Naive thymus-derived CD4-positive, alpha-beta T cell (primary cell): Measurements from ENCODE around the gene ASXL1. TPM values are rescaled to one million over a fixed set of nuclear protein-coding genes. Genes with fewer than 3 reads are reported as not detected.
A peak's percentile ranks its signal among the peaks of the same experiment; 100 is the strongest.

Experiments used
- ATAC-seq: fragments of 150-1000 bp; cut with Tn5 transposase; 2 replicates; pipeline ENCODE4 v1.10.0; 2021; ENCODE audit warnings: mild to moderate bottlenecking, moderate library complexity
- CTCF ChIA-PET: fragments of 350-600 bp; sonication (Branson Sonifier 250); formaldehyde crosslinking; loops from one replicate; lab custom pipeline; 2021; ENCODE audit warnings: antibody characterized with exemption; lab: Charles Lee
- POLR2A ChIA-PET: fragments of 350-600 bp; sonication (Branson Sonifier 250); formaldehyde crosslinking; loops from one replicate; lab custom pipeline; 2021; ENCODE audit warnings: antibody characterized with exemption, inconsistent platforms; lab: Charles Lee
- DNase-seq, 9 donors: peaks; one replicate each; pipeline versions ENCODE4 v3.0.0 to v3.0.0-alpha.2; 2020 to 2022; ENCODE audit warnings: mixed read lengths in 1 of 9
- H3K27ac ChIP-seq: one replicate; pipeline ENCODE4 v1.7.0; 2013; ENCODE audit warnings: mild to moderate bottlenecking, low read depth, low read length, moderate library complexity
- H3K27me3 ChIP-seq, 2 donors: one replicate each; pipeline ENCODE4 v1.7.0; 2013; ENCODE audit warnings: low read length in 2 of 2, mild to moderate bottlenecking in 2 of 2, moderate library complexity in 2 of 2; ENCODE audit not compliant: control insufficient read depth in 2 of 2, insufficient read depth in 2 of 2
- H3K36me3 ChIP-seq, 3 experiments: 1 replicate in 2 of 3; 2 replicates in 1 of 3; pipeline ENCODE4 v1.7.0; 2013; ENCODE audit warnings: low read length in 3 of 3, mild to moderate bottlenecking in 3 of 3, moderate library complexity in 1 of 3; ENCODE audit not compliant: insufficient read depth in 3 of 3, control insufficient read depth in 2 of 3
- H3K4me1 ChIP-seq, 2 donors: one replicate each; pipeline ENCODE4 v1.7.0; 2013; ENCODE audit warnings: low read length in 2 of 2, mild to moderate bottlenecking in 2 of 2, moderate library complexity in 1 of 2; ENCODE audit not compliant: control insufficient read depth in 2 of 2, insufficient read depth in 2 of 2
- H3K4me3 ChIP-seq: 2 replicates; pipeline ENCODE4 v1.7.0; 2013; ENCODE audit warnings: mild to moderate bottlenecking, low read length
- H3K9me3 ChIP-seq, 3 experiments: 1 replicate in 2 of 3; 2 replicates in 1 of 3; pipeline ENCODE4 v1.7.0; 2013; ENCODE audit warnings: low read length in 3 of 3; ENCODE audit not compliant: control insufficient read depth in 2 of 3
- H3K27ac Mint-ChIP-seq, 9 donors: one replicate each; pipeline ENCODE4 v1.8.0; 2020 to 2022; ENCODE audit warnings: mixed read lengths in 9 of 9, mild to moderate bottlenecking in 8 of 9, moderate library complexity in 5 of 9, inconsistent platforms in 2 of 9
- H3K27me3 Mint-ChIP-seq, 5 donors: one replicate each; pipeline ENCODE4 v1.8.0; 2021 to 2022; ENCODE audit warnings: mixed read lengths in 5 of 5, mild to moderate bottlenecking in 1 of 5
- H3K36me3 Mint-ChIP-seq, 5 donors: one replicate each; pipeline ENCODE4 v1.8.0; 2020 to 2022; ENCODE audit warnings: mixed read lengths in 5 of 5, mild to moderate bottlenecking in 3 of 5, inconsistent platforms in 1 of 5
- H3K4me1 Mint-ChIP-seq, 7 donors: one replicate each; pipeline ENCODE4 v1.8.0; 2020 to 2022; ENCODE audit warnings: mixed read lengths in 7 of 7, mild to moderate bottlenecking in 3 of 7, inconsistent platforms in 1 of 7
- H3K4me3 Mint-ChIP-seq, 10 donors: one replicate each; pipeline ENCODE4 v1.8.0; 2020 to 2022; ENCODE audit warnings: mild to moderate bottlenecking in 10 of 10, mixed read lengths in 10 of 10, moderate library complexity in 6 of 10, inconsistent platforms in 2 of 10
- H3K9me3 Mint-ChIP-seq, 11 donors: one replicate each; pipeline ENCODE4 v1.8.0; 2020 to 2022; ENCODE audit warnings: mixed read lengths in 11 of 11, mild to moderate bottlenecking in 4 of 11, inconsistent platforms in 1 of 11, moderate library complexity in 1 of 11
- intact Hi-C, 2 donors: fragments of 100-400 bp; cut with micrococcal nuclease; formaldehyde crosslinking; loops; one replicate each; pipeline ENCODE4 v1.15.1; 2023
- polyA plus RNA-seq, 2 donors: library from polyadenylated mRNA; unstranded; fragments of 300-500 nt; fragmentation: Illumina TruSeq; gene quantifications; one replicate each; pipeline ENCODE4 v1.2.3, GENCODE V29; 2021
- total RNA-seq, 6 experiments: library from RNA in 5 of 6; stranded (reverse) in 5 of 6; gene quantifications; 1 replicate in 5 of 6; 2 replicates in 1 of 6; pipeline ENCODE4 v1.2.3 and lab custom pipeline; 2021 to 2026

ASXL1 gene
- total and polyA plus RNA-seq, 7 experiments from 2014 or later: 14.7 to 200 (median 147) TPM

DNA sequence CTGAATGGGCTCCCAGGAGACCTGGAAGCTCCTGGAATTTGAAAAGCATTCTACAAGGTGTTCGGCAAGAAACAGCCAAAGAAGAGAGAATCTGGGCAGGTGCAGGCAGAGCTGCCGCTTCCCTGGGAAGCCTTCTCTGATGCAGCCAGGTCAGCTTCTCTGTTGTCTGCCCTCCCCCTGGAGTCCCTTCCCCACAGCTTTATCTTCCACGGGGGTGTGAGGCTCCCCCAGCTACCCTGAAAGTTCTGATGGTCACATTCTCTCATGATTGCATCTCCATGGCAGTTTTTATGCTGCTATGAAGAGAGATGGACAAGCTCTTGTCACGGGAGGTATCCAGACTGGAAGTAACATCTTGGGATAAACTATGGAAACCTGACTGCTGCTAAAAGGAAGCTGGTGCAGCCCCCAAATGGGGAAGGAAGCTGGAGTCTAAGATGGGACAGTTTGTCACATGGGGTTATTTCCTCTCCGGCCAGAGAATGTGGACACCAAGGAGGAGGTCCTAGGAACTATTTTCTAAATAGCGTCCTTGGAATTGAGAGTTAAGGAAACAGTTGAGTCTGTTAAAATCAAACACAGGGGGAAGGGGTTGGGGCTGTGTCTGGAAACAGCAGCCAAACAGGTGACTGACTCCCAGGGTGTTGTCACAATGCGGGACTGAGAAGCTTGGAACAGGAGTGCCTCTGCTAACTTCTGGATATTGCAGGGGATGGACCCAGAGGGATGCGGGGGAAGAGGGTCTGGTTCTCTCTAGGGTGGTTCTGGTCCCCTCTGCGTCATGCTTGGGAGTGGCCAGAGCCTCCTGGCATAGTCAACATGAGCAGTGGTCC lies 91.1 kb downstream of the ASXL1 start:
- H3K36me3 ChIP-seq: peaks cover 0 to 98% (median 22%) of the 10 kb centered on the region in 3 experiments
- no peaks in the 10 kb centered on the region for H3K27me3 ChIP-seq
- intact Hi-C loops: no loop called here
- POLR2A ChIA-PET: no interaction called here
- Mint-ChIP-seq H3K9me3 (peaks cover 0 to 3% (median 0%) of the 10 kb centered on the region in 11 donors), H3K36me3 (peaks cover 4 to 31% (median 8%) of the 10 kb centered on the region in 5 donors), H3K27me3 (no peaks in the 10 kb centered on the region), H3K27ac (peak overlapping the region in 8 of 9 donors; percentile 20 to 92 (median 81)), H3K4me1 (peaks cover 5 to 30% (median 23%) of the 10 kb centered on the region in 7 donors), H3K4me3 (no peak overlapping the region)
- peak overlapping the region; percentile 19 for H3K27ac ChIP-seq
- no peaks in the 10 kb centered on the region for H3K9me3 ChIP-seq
- ATAC-seq (no peak), DNase-seq (no peak)
- no peaks in the 10 kb centered on the region for H3K4me1 ChIP-seq
- no peak overlapping the region for H3K4me3 ChIP-seq
- CTCF ChIA-PET: no interaction called here

- CTCF ChIA-PET: no interaction called here
- no peaks in the 10 kb centered on the region for H3K9me3 ChIP-seq
- H3K4me3 Mint-ChIP-seq: no peak overlapping the region
- no peak for ATAC-seq
- no peak for DNase-seq
- H3K27ac Mint-ChIP-seq: peak overlapping the region in 8 of 9 donors; percentile 20 to 92 (median 81)
- no peaks in the 10 kb centered on the region for H3K27me3 Mint-ChIP-seq
- intact Hi-C loops: no loop called here
- POLR2A ChIA-PET: no interaction called here
- no peak overlapping the region for H3K27ac ChIP-seq
- H3K36me3 ChIP-seq: peaks cover 0 to 100% (median 22%) of the 10 kb centered on the region in 3 experiments
- H3K27me3 ChIP-seq: no peaks in the 10 kb centered on the region
- no peaks in the 10 kb centered on the region for H3K4me1 ChIP-seq
- peaks cover 4 to 33% (median 9%) of the 10 kb centered on the region in 5 donors for H3K36me3 Mint-ChIP-seq
- no peak overlapping the region for H3K4me3 ChIP-seq
- peaks cover 7 to 27% (median 23%) of the 10 kb centered on the region in 7 donors for H3K4me1 Mint-ChIP-seq
- H3K9me3 Mint-ChIP-seq: peaks cover 0 to 3% (median 0%) of the 10 kb centered on the region in 11 donors
These were observed 91.8 kb downstream of the ASXL1 start for GRCh38 chr20:32449890-32450401.

DNA sequence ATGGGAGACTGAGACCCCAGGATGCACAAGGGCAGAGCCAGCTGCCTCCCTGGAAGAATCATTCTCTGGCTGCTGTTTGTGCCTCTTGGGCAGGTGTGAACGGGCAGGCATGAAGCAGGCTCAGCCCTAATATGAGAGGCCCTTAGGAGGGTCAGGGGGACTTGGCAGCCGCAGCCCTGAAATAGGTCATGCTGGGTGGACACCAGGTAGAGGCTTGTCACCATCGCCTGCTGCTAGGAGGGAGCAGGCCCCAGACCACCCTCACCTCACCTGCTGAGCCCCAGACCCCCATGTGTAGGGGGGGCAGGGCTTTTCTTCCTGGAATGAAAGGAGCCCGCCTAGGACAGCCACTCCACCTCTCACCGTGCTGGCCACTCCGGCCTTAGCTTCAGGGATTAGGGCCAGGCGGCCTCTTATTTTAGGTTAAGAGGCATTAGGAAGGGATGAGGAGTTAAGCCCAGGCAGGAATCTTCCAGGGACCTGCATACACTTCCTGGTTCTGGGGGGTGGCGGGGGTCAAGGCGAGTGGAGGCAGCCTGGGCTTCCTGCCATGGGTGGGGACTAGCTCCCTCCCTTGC lies 92.4 kb downstream of the ASXL1 start:
- H3K27me3 ChIP-seq: no peaks in the 10 kb centered on the region
- H3K9me3 Mint-ChIP-seq: peaks cover 0 to 3% (median 0%) of the 10 kb centered on the region in 11 donors
- no peaks in the 10 kb centered on the region for H3K9me3 ChIP-seq
- H3K27ac Mint-ChIP-seq: peak overlapping the region in 7 of 9 donors; percentile 50 to 92 (median 79)
- intact Hi-C loops: no loop called here
- POLR2A ChIA-PET: no interaction called here
- CTCF ChIA-PET: no interaction called here
- H3K4me3 Mint-ChIP-seq: no peak overlapping the region
- ATAC-seq: no peak
- H3K36me3 ChIP-seq: peaks cover 0 to 100% (median 22%) of the 10 kb centered on the region in 3 experiments
- H3K27ac ChIP-seq: no peak overlapping the region
- H3K27me3 Mint-ChIP-seq: no peaks in the 10 kb centered on the region
- no peaks in the 10 kb centered on the region for H3K4me1 ChIP-seq
- no peak for DNase-seq
- peaks cover 2 to 26% (median 20%) of the 10 kb centered on the region in 7 donors for H3K4me1 Mint-ChIP-seq
- H3K36me3 Mint-ChIP-seq: peaks cover under 1 to 33% (median 4%) of the 10 kb centered on the region in 5 donors
- H3K4me3 ChIP-seq: no peak overlapping the region

DNA sequence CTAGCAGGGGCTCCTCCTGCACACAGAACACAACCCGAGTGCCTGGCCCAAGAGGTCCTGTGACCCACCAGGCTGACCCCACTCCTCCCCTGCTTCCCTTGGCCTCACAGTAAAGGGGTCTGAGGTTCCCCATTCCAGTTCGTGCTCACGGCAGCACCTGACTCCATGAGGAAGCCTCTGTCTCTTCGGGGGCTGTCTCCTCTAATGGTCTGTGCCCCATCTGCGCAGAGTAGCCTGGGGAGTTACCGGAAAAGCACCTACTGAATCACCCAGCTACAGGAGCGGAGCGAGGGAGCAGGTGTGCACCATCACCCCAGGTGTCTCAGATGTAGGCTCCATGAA lies 93.2 kb downstream of the ASXL1 start:
- Histone ChIP-seq H3K27me3 (no peaks in the 10 kb centered on the region), H3K27ac (no peak overlapping the region), H3K4me1 (no peaks in the 10 kb centered on the region), H3K4me3 (no peak overlapping the region), H3K9me3 (no peaks in the 10 kb centered on the region), H3K36me3 (peaks cover 0 to 100% (median 22%) of the 10 kb centered on the region in 3 experiments)
- intact Hi-C loops: no loop called here
- H3K9me3 Mint-ChIP-seq: peaks cover 0 to 3% (median 0%) of the 10 kb centered on the region in 11 donors
- no peak for ATAC-seq
- peaks cover 0 to 33% (median 4%) of the 10 kb centered on the region in 5 donors for H3K36me3 Mint-ChIP-seq
- POLR2A ChIA-PET: no interaction called here
- CTCF ChIA-PET: no interaction called here
- no peak for DNase-seq
- H3K4me3 Mint-ChIP-seq: no peak overlapping the region
- no peaks in the 10 kb centered on the region for H3K27me3 Mint-ChIP-seq
- H3K27ac Mint-ChIP-seq: peak overlapping the region in 7 of 9 donors; percentile 50 to 84 (median 64)
- peaks cover 2 to 26% (median 20%) of the 10 kb centered on the region in 7 donors for H3K4me1 Mint-ChIP-seq

DNA sequence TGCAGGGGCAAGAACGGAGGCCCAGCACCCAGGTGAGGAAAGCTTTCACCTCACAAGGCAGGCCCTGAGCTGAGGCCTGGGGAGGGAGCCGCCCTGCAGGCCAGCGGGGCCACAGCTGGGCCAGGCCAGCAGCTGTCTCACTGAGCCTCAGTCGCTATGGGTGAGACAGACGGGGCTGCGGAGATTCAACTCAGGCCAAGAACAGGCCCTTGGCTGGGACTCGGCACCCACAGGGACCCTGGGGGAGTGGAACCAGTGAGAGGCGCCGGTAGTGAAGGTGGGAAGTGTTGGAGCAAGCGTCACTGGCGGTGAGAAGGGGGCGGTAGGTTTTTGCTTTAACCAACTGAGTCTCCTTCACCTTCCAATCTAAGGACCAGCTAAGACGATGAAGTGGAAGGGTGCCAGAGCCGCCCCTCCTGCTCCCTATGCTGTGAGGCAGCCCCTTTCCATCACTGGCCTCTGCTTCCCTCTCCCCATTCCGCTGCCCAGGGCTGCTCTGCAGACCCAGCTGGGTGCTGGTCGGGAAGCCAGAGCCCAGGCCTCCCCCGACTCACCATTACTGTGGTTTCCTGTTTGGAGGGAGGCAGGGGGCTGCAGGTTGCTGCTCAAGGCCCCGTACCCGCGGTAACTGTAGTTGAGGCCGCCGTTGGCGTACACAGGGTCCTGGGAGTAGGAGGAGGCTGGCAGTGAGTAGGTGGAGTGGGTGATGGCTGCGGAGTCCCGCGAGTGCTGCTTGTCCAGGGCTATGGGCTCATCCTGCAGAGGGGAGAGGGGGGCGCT lies 93.7 kb downstream of the ASXL1 start:
- Mint-ChIP-seq H3K27me3 (no peaks in the 10 kb centered on the region), H3K9me3 (peaks cover 0 to 3% (median 0%) of the 10 kb centered on the region in 11 donors), H3K36me3 (peaks cover 0 to 30% (median 2%) of the 10 kb centered on the region in 5 donors), H3K4me3 (no peak overlapping the region), H3K27ac (peak overlapping the region in 8 of 9 donors; percentile 57 to 87 (median 75)), H3K4me1 (peaks cover 2 to 24% (median 15%) of the 10 kb centered on the region in 7 donors)
- ChIA-PET CTCF (interaction anchor here (0.6 kb wide), 1 partner anchor 67 kb away, joined by 6 read pairs; no protein-coding TSS in a partner anchor), POLR2A (no interaction called here)
- no peaks in the 10 kb centered on the region for H3K27me3 ChIP-seq
- intact Hi-C loops: no loop called here
- H3K36me3 ChIP-seq: peaks cover 0 to 100% (median 22%) of the 10 kb centered on the region in 3 experiments
- H3K27ac ChIP-seq: no peak overlapping the region
- DNase-seq (no peak), ATAC-seq (no peak)
- no peaks in the 10 kb centered on the region for H3K4me1 ChIP-seq
- no peaks in the 10 kb centered on the region for H3K9me3 ChIP-seq
- H3K4me3 ChIP-seq: no peak overlapping the region

- Histone ChIP-seq H3K27me3 (no peaks in the 10 kb centered on the region), H3K36me3 (peaks cover 0 to 93% (median 22%) of the 10 kb centered on the region in 3 experiments), H3K9me3 (no peaks in the 10 kb centered on the region), H3K4me1 (no peaks in the 10 kb centered on the region), H3K27ac (no peak overlapping the region), H3K4me3 (no peak overlapping the region)
- peak overlapping the region in 6 of 9 donors; percentile 70 to 88 (median 81) for H3K27ac Mint-ChIP-seq
- H3K4me1 Mint-ChIP-seq: peaks cover 2 to 23% (median 10%) of the 10 kb centered on the region in 7 donors
- ChIA-PET CTCF (no interaction called here), POLR2A (interaction anchor here (0.7 to 1.4 kb wide), 2 partner anchors 32 to 1120 kb away, joined by 3 read pairs; no protein-coding TSS in a partner anchor)
- H3K36me3 Mint-ChIP-seq: peaks cover 0 to 26% (median 0%) of the 10 kb centered on the region in 5 donors
- H3K27me3 Mint-ChIP-seq: no peaks in the 10 kb centered on the region
- ATAC-seq: no peak
- intact Hi-C loops: no loop called here
- H3K4me3 Mint-ChIP-seq: no peak overlapping the region
- H3K9me3 Mint-ChIP-seq: peaks cover 0 to 3% (median 0%) of the 10 kb centered on the region in 11 donors
- DNase-seq: no peak
These were observed 94.8 kb downstream of the ASXL1 start for GRCh38 chr20:32452776-32453466.
